ENCODE data around the gene SBF2. TPM values are rescaled to one million over a fixed set of nuclear protein-coding genes. Genes with fewer than 3 reads are reported as not detected.

SBF2 gene
- total and polyA plus RNA-seq, 9 of the 15 experiments (the other 6 are each of a cell fraction or from before 2014, with no cell fraction given) = 0.80 to 9.5 (median 5.0) TPM

DNA sequence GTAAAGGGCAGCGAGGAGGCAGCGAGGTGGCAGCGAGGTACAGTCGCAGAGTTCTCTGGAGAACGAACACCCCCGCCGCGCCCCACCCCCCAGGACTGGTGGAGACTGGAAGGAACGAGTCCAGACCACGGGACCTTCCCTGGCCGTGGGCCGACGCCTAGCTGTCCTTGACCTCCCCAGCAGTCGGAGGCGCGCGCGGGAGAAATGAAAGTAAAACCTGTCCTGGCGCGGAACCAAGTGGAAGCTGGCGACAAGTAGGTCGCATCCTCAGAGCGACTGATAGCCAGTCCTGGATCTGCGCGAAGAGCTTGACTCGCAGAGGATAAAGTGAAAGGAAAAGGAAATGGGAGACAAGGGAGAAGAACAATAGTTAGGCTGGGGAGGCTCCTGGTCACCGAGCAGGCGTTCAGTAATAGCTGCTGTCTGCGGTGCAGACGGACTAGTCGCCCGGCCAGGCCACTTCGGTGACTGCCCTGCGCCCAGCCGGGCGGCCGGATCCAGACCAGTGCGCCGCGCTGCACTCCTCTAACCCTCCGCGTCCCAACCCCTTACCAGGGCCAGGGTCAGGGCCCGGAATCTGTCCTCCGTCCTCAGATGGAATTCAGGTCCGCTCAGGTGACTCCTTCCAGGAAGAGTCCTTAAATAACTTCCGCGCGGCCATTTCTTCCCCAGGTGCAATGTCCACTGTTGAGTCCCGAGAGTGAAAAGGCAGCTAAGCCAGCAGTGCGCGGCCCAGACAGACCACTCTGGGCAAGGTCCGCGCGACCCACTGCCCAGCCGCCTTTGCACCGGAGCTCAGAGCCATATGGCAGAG, 8.9 kb upstream of the SBF2 start (continued):
- TF ChIP-seq, protein P1, sequence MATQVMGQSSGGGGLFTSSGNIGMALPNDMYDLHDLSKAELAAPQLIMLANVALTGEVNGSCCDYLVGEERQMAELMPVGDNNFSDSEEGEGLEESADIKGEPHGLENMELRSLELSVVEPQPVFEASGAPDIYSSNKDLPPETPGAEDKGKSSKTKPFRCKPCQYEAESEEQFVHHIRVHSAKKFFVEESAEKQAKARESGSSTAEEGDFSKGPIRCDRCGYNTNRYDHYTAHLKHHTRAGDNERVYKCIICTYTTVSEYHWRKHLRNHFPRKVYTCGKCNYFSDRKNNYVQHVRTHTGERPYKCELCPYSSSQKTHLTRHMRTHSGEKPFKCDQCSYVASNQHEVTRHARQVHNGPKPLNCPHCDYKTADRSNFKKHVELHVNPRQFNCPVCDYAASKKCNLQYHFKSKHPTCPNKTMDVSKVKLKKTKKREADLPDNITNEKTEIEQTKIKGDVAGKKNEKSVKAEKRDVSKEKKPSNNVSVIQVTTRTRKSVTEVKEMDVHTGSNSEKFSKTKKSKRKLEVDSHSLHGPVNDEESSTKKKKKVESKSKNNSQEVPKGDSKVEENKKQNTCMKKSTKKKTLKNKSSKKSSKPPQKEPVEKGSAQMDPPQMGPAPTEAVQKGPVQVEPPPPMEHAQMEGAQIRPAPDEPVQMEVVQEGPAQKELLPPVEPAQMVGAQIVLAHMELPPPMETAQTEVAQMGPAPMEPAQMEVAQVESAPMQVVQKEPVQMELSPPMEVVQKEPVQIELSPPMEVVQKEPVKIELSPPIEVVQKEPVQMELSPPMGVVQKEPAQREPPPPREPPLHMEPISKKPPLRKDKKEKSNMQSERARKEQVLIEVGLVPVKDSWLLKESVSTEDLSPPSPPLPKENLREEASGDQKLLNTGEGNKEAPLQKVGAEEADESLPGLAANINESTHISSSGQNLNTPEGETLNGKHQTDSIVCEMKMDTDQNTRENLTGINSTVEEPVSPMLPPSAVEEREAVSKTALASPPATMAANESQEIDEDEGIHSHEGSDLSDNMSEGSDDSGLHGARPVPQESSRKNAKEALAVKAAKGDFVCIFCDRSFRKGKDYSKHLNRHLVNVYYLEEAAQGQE (IDR thresholded peaks at IDR 0.05; ENCODE audit: borderline replicate concordance) = peak; percentile 96
- TF ChIP-seq, protein P1 (CRISPR knock-in tag; IDR thresholded peaks at IDR 0.05; ENCODE audit: low read depth) = no peak
- TF ChIP-seq SIN3B (IDR thresholded peaks at IDR 0.05; ENCODE audit: low read depth) (no peak), SOX6 (IDR thresholded peaks at IDR 0.05) (peak; percentile 42; the same call in 1 of the 2 replicates), ATF1 (CRISPR knock-in tag; IDR thresholded peaks at IDR 0.05) (no peak), ATF1 (tag; IDR thresholded peaks at IDR 0.05) (0 out of 2 replicates have a peak, but pooled peaks have one; percentile 12), ZNF239 (CRISPR knock-in tag; IDR thresholded peaks at IDR 0.05) (no peak), GTF2F1 (IDR thresholded peaks at IDR 0.05; ENCODE audit: low read depth, low read length) (no peak), ZEB2 (IDR thresholded peaks at IDR 0.05) (0 out of 2 replicates have a peak, but pooled peaks have one; percentile 14), L3MBTL2 (IDR thresholded peaks at IDR 0.05) (peak; percentile 33), SMAD4 (CRISPR knock-in tag; conservative IDR thresholded peaks at IDR 0.05) (0 out of 2 replicates have a peak, but pooled peaks have one; percentile 18), RBM15 (IDR thresholded peaks at IDR 0.05; ENCODE audit: insufficient read depth, low read length) (no peak), KAT8 (IDR thresholded peaks at IDR 0.05; ENCODE audit: low read depth) (no peak), TAF1 (IDR thresholded peaks at IDR 0.05; ENCODE audit: control insufficient read depth, extremely low read depth, insufficient read depth, low read length, severe bottlenecking) (no peak), GTF2A2 (tag; IDR thresholded peaks at IDR 0.05) (no peak), TEAD1 (CRISPR knock-in tag; IDR thresholded peaks at IDR 0.05) (peak in 1 of 2 experiments; percentile 49; a peak in 1 of 4 replicates)
- TF ChIP-seq, protein P2, sequence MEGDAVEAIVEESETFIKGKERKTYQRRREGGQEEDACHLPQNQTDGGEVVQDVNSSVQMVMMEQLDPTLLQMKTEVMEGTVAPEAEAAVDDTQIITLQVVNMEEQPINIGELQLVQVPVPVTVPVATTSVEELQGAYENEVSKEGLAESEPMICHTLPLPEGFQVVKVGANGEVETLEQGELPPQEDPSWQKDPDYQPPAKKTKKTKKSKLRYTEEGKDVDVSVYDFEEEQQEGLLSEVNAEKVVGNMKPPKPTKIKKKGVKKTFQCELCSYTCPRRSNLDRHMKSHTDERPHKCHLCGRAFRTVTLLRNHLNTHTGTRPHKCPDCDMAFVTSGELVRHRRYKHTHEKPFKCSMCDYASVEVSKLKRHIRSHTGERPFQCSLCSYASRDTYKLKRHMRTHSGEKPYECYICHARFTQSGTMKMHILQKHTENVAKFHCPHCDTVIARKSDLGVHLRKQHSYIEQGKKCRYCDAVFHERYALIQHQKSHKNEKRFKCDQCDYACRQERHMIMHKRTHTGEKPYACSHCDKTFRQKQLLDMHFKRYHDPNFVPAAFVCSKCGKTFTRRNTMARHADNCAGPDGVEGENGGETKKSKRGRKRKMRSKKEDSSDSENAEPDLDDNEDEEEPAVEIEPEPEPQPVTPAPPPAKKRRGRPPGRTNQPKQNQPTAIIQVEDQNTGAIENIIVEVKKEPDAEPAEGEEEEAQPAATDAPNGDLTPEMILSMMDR (IDR thresholded peaks at IDR 0.05 in 2 of 3, conservative IDR thresholded peaks at IDR 0.05 in 1 of 3; ENCODE audit: insufficient read depth in 2 of 3, low read depth in 1 of 3, low read length in 3 of 3) = no peak
- TF ChIP-seq, protein P3, sequence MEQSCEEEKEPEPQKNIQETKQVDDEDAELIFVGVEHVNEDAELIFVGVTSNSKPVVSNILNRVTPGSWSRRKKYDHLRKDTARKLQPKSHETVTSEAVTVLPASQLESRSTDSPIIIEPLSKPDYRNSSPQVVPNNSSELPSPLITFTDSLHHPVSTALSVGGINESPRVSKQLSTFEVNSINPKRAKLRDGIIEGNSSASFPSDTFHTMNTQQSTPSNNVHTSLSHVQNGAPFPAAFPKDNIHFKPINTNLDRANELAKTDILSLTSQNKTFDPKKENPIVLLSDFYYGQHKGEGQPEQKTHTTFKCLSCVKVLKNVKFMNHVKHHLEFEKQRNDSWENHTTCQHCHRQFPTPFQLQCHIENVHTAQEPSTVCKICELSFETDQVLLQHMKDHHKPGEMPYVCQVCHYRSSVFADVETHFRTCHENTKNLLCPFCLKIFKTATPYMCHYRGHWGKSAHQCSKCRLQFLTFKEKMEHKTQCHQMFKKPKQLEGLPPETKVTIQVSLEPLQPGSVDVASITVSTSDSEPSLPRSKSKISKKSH (CRISPR knock-in tag; IDR thresholded peaks at IDR 0.05) = no peak
